ENCODE results near the gene ZFYVE26.

ZFYVE26 gene

GRCh38 chr14:67815573-67816225 lies 691 bp downstream of the ZFYVE26 start:
- no peak for DNase-seq

GRCh38 chr14:67814821-67815220 lies 1.6 kb downstream of the ZFYVE26 start:
- no peak for DNase-seq

- DNase-seq, result no peak
Measured at GRCh38 chr14:67806246-67806645, 10.1 kb downstream of the ZFYVE26 start.

- no peak for DNase-seq
Measured at GRCh38 chr14:67800743-67801142, 15.6 kb downstream of the ZFYVE26 start.

GRCh38 chr14:67798731-67799130 lies 17.7 kb downstream of the ZFYVE26 start:
- no peak for DNase-seq

- DNase-seq, result no peak
Measured at GRCh38 chr14:67787673-67788072, 28.7 kb downstream of the ZFYVE26 start.

- DNase-seq, result no peak
Measured at GRCh38 chr14:67785270-67786109, 30.9 kb downstream of the ZFYVE26 start.

GRCh38 chr14:67784244-67784823 lies 32.1 kb downstream of the ZFYVE26 start:
- DNase-seq, result no peak

- DNase-seq, result no peak
Measured at GRCh38 chr14:67782090-67782489, 34.3 kb downstream of the ZFYVE26 start.

- no peak for DNase-seq
Measured at GRCh38 chr14:67778792-67779191, 37.6 kb downstream of the ZFYVE26 start.

- no peak for DNase-seq
Measured at GRCh38 chr14:67776653-67777322, 39.6 kb downstream of the ZFYVE26 start.

- no peak for DNase-seq
Measured at GRCh38 chr14:67773844-67774377, 42.5 kb downstream of the ZFYVE26 start.

- DNase-seq, result no peak
Measured at GRCh38 chr14:67768219-67768618, 48.2 kb downstream of the ZFYVE26 start.

- no peak for DNase-seq
Measured at GRCh38 chr14:67766035-67766680, 50.2 kb downstream of the ZFYVE26 start.

- no peak for DNase-seq
Measured at GRCh38 chr14:67765192-67765834, 51.1 kb downstream of the ZFYVE26 start.

- DNase-seq, result no peak
Measured at GRCh38 chr14:67764496-67764895, 51.9 kb downstream of the ZFYVE26 start.

- no peak for DNase-seq
Measured at GRCh38 chr14:67763158-67763822, 53.1 kb downstream of the ZFYVE26 start.

- DNase-seq, result no peak
Measured at GRCh38 chr14:67762051-67762450, 54.3 kb downstream of the ZFYVE26 start.

- no peak for DNase-seq
Measured at GRCh38 chr14:67759916-67760315, 56.5 kb downstream of the ZFYVE26 start.

GRCh38 chr14:67757175-67757574 lies 59.2 kb downstream of the ZFYVE26 start:
- DNase-seq, result no peak

- DNase-seq, result no peak
Measured at GRCh38 chr14:67756496-67756895, 59.9 kb downstream of the ZFYVE26 start.
